Trophoblast cell (in vitro differentiated cells and primary cell): Measurements from ENCODE around the gene IRS2.
"Not testable (repeated sequence)": the region's sequence is repeated elsewhere in the genome, so short reads cannot be mapped to it uniquely, and the experiment has no call there.

Experiments
- DNase-seq, 2 donors: peaks; one replicate each; pipeline ENCODE4 v3.0.0-alpha.2; 2016
- H2AFZ ChIP-seq: 2 replicates; pipeline ENCODE4 v1.6.1; 2013; ENCODE audit warnings: low read length, moderate library complexity, mild to moderate bottlenecking; ENCODE audit not compliant: insufficient read depth, poor library complexity
- H2AK5ac ChIP-seq: 2 replicates; pipeline ENCODE4 v1.6.1; 2013; ENCODE audit warnings: mild to moderate bottlenecking, low read length
- H2BK120ac ChIP-seq: 2 replicates; pipeline ENCODE4 v1.6.1; 2013; ENCODE audit warnings: low read length, mild to moderate bottlenecking, moderate library complexity; ENCODE audit not compliant: insufficient read depth, poor library complexity
- H2BK12ac ChIP-seq: 2 replicates; pipeline ENCODE4 v1.6.1; 2013; ENCODE audit warnings: mild to moderate bottlenecking, low read length, moderate library complexity
- H2BK5ac ChIP-seq: 2 replicates; pipeline ENCODE4 v1.6.1; 2013; ENCODE audit warnings: low read length, low read depth, moderate library complexity, mild to moderate bottlenecking; ENCODE audit not compliant: poor library complexity
- H3K14ac ChIP-seq: 2 replicates; pipeline ENCODE4 v1.6.1; 2013; ENCODE audit warnings: mild to moderate bottlenecking, low read length
- H3K18ac ChIP-seq: 2 replicates; pipeline ENCODE4 v1.6.1; 2013; ENCODE audit warnings: mild to moderate bottlenecking, low read length
- H3K23ac ChIP-seq: 2 replicates; pipeline ENCODE4 v1.6.1; 2013; ENCODE audit warnings: low read length
- H3K27ac ChIP-seq: 2 replicates; pipeline ENCODE4 v1.5.1; 2013; ENCODE audit warnings: low read depth, mild to moderate bottlenecking, inconsistent platforms, low read length, moderate library complexity
- H3K27me3 ChIP-seq: 2 replicates; pipeline ENCODE4 v1.6.1; 2013; ENCODE audit warnings: inconsistent platforms, mild to moderate bottlenecking, low read length, moderate library complexity; ENCODE audit not compliant: insufficient read depth
- H3K36me3 ChIP-seq, 2 experiments: 1 replicate in 1 of 2; 2 replicates in 1 of 2; pipeline ENCODE4 v1.6.1; 2013; ENCODE audit warnings: low read length in 2 of 2, mild to moderate bottlenecking in 2 of 2, moderate library complexity in 1 of 2; ENCODE audit not compliant: insufficient read depth in 2 of 2, control insufficient read depth in 1 of 2
- H3K4ac ChIP-seq: 2 replicates; pipeline ENCODE4 v1.6.1; 2013; ENCODE audit warnings: low read depth, mild to moderate bottlenecking, low read length, moderate library complexity
- H3K4me1 ChIP-seq, 2 experiments: 1 replicate in 1 of 2; 2 replicates in 1 of 2; pipeline ENCODE4 v1.6.1; 2013; ENCODE audit warnings: low read length in 2 of 2, mild to moderate bottlenecking in 2 of 2, moderate library complexity in 1 of 2; ENCODE audit not compliant: insufficient read depth in 2 of 2, control insufficient read depth in 1 of 2
- H3K4me2 ChIP-seq: 2 replicates; pipeline ENCODE4 v1.6.1; 2013; ENCODE audit warnings: inconsistent platforms, mild to moderate bottlenecking, low read length, moderate library complexity
- H3K4me3 ChIP-seq: 2 replicates; pipeline ENCODE4 v1.5.1; 2013; ENCODE audit warnings: mild to moderate bottlenecking, low read depth, low read length, inconsistent platforms
- H3K79me1 ChIP-seq: one replicate; pipeline ENCODE4 v1.6.1; 2013; ENCODE audit warnings: low read length
- H3K79me2 ChIP-seq: 2 replicates; pipeline ENCODE4 v1.6.1; 2013; ENCODE audit warnings: low read length, mild to moderate bottlenecking; ENCODE audit not compliant: control insufficient read depth, insufficient read depth, poor library complexity
- H3K9ac ChIP-seq: 2 replicates; pipeline ENCODE4 v1.6.1; 2013; ENCODE audit warnings: mild to moderate bottlenecking, low read length
- H3K9me3 ChIP-seq: 2 replicates; pipeline ENCODE4 v1.6.1; 2013; ENCODE audit warnings: low read depth, mild to moderate bottlenecking, control low read depth, inconsistent platforms, low read length; ENCODE audit not compliant: insufficient read depth
- H4K12ac ChIP-seq: 2 replicates; pipeline ENCODE4 v1.6.1; 2013; ENCODE audit warnings: low read depth, mild to moderate bottlenecking, low read length, moderate library complexity
- H4K8ac ChIP-seq: 2 replicates; pipeline ENCODE4 v1.6.1; 2013; ENCODE audit warnings: low read depth, mild to moderate bottlenecking, low read length, moderate library complexity
- H4K91ac ChIP-seq: one replicate; pipeline ENCODE4 v1.6.1; 2013; ENCODE audit warnings: low read depth, mild to moderate bottlenecking, low read length, moderate library complexity
- WGBS: extraction: QIAGEN DNeasy Blood & Tissue Kit; methylation state at CpG from one replicate; pipeline ENCODE4 v1.1.7; 2013; ENCODE audit warnings: missing lambda C conversion rate; ENCODE audit not compliant: insufficient read length, insufficient coverage; ENCODE audit errors: extremely low coverage; 5-methylcytosine and 5-hydroxymethylcytosine counted together

The IRS2 gene

GRCh38 chr13:109733550-109733949 lies 52.8 kb downstream of the IRS2 start:
- no peak overlapping the region for H2BK5ac ChIP-seq
- no CpG with 5 or more reads among the region's 29 CpGs for WGBS
- H3K4ac ChIP-seq = no peak overlapping the region
- H3K18ac ChIP-seq = no peak overlapping the region
- H3K36me3 ChIP-seq = no peaks in the 10 kb centered on the region
- no peak overlapping the region for H3K23ac ChIP-seq
- no peak overlapping the region for H3K27ac ChIP-seq
- H3K79me2 ChIP-seq = no peaks in the 10 kb centered on the region
- H3K4me1 ChIP-seq = peaks cover 4 to 9% of the 10 kb centered on the region in 2 experiments
- peaks cover 5% of the 10 kb centered on the region for H3K9me3 ChIP-seq
- H2BK12ac ChIP-seq = no peak overlapping the region
- H3K79me1 ChIP-seq = no peaks in the 10 kb centered on the region
- DNase-seq = no peak
- no peak overlapping the region for H4K91ac ChIP-seq
- H3K14ac ChIP-seq = no peak overlapping the region
- no peak overlapping the region for H2BK120ac ChIP-seq
- H3K4me3 ChIP-seq = no peak overlapping the region
- no peak overlapping the region for H4K8ac ChIP-seq
- H2AFZ ChIP-seq = no peak overlapping the region
- no peaks in the 10 kb centered on the region for H3K27me3 ChIP-seq
- no peak overlapping the region for H3K9ac ChIP-seq
- no peak overlapping the region for H3K4me2 ChIP-seq
- no peak overlapping the region for H2AK5ac ChIP-seq
- H4K12ac ChIP-seq = no peak overlapping the region

GRCh38 chr13:109732470-109733170 lies 53.8 kb downstream of the IRS2 start:
- not testable (repeated sequence) for H3K14ac ChIP-seq, H3K4me2 ChIP-seq, H3K4me3 ChIP-seq, H2BK5ac ChIP-seq, H2BK12ac ChIP-seq, H3K4ac ChIP-seq, H2AFZ ChIP-seq, DNase-seq, H3K9ac ChIP-seq, H4K12ac ChIP-seq, H2AK5ac ChIP-seq, H3K27me3 ChIP-seq, H4K8ac ChIP-seq, H3K9me3 ChIP-seq, H3K79me2 ChIP-seq, H3K4me1 ChIP-seq, H3K36me3 ChIP-seq, H3K23ac ChIP-seq, H3K18ac ChIP-seq, H2BK120ac ChIP-seq, H4K91ac ChIP-seq, H3K79me1 ChIP-seq, H3K27ac ChIP-seq
- WGBS = no CpG with 5 or more reads among the region's 50 CpGs

- no peak overlapping the region for H3K4ac ChIP-seq
- no peak overlapping the region for H2AK5ac ChIP-seq
- no peaks in the 10 kb centered on the region for H3K79me2 ChIP-seq
- no peaks in the 10 kb centered on the region for H3K36me3 ChIP-seq
- H3K79me1 ChIP-seq = no peaks in the 10 kb centered on the region
- H3K18ac ChIP-seq = no peak overlapping the region
- peaks cover 4% of the 10 kb centered on the region in 2 experiments for H3K4me1 ChIP-seq
- H3K9ac ChIP-seq = no peak overlapping the region
- H2BK12ac ChIP-seq = no peak overlapping the region
- H2BK5ac ChIP-seq = no peak overlapping the region
- H4K12ac ChIP-seq = no peak overlapping the region
- H3K4me2 ChIP-seq = no peak overlapping the region
- peaks cover 5% of the 10 kb centered on the region for H3K9me3 ChIP-seq
- no peak for DNase-seq
- H4K8ac ChIP-seq = no peak overlapping the region
- no peaks in the 10 kb centered on the region for H3K27me3 ChIP-seq
- H3K14ac ChIP-seq = no peak overlapping the region
- no peak overlapping the region for H3K4me3 ChIP-seq
- H3K27ac ChIP-seq = no peak overlapping the region
- no peak overlapping the region for H2BK120ac ChIP-seq
- H2AFZ ChIP-seq = no peak overlapping the region
- WGBS = no CpG with 5 or more reads among the region's 13 CpGs
- H4K91ac ChIP-seq = no peak overlapping the region
- no peak overlapping the region for H3K23ac ChIP-seq
Observed at GRCh38 chr13:109730812-109731335, 55.5 kb downstream of the IRS2 start.

- Histone ChIP-seq H4K8ac (no peak overlapping the region), H2AK5ac (no peak overlapping the region), H3K79me2 (no peaks in the 10 kb centered on the region), H3K4ac (no peak overlapping the region), H3K79me1 (no peaks in the 10 kb centered on the region), H2BK5ac (no peak overlapping the region), H2BK120ac (no peak overlapping the region), H2AFZ (no peak overlapping the region), H3K27ac (no peak overlapping the region), H3K4me1 (peaks cover 4% of the 10 kb centered on the region in 2 experiments), H4K12ac (no peak overlapping the region), H3K23ac (no peak overlapping the region), H3K9me3 (peaks cover 5% of the 10 kb centered on the region), H3K14ac (no peak overlapping the region), H3K27me3 (no peaks in the 10 kb centered on the region), H2BK12ac (no peak overlapping the region), H3K36me3 (no peaks in the 10 kb centered on the region), H3K9ac (no peak overlapping the region), H3K4me2 (peak overlapping the region; percentile 31), H3K18ac (no peak overlapping the region), H3K4me3 (no peak overlapping the region), H4K91ac (no peak overlapping the region)
- WGBS = no CpG with 5 or more reads among the region's 17 CpGs
- peak in 1 of 2 donors; percentile 36 for DNase-seq
Observed at GRCh38 chr13:109728791-109729731, 57.3 kb downstream of the IRS2 start.
